Transverse colon (tissue), 4 donors: Measurements from ENCODE around the gene CASP9.
"Not testable (repeated sequence)": the region's sequence is repeated elsewhere in the genome, so short reads cannot be mapped to it uniquely, and the experiment has no call there.

ENCODE experiments used
- CTCF ChIP-seq, 5 experiments: fragments of 200-600 bp in 3 of 5; fragments of 450-650 bp in 2 of 5; sonication (generic) in 3 of 5; IDR thresholded peaks; 1 replicate in 2 of 5; 2 replicates in 3 of 5; pipeline ENCODE4 v1.5.1; 2016 to 2017; ENCODE audit warnings: antibody characterized with exemption in 5 of 5, inconsistent platforms in 3 of 5, mild to moderate bottlenecking in 2 of 5, moderate library complexity in 1 of 5
- POLR2A ChIP-seq: fragments of 450-650 bp; IDR thresholded peaks from one replicate; pipeline ENCODE4 v1.6.1; 2016; ENCODE audit warnings: antibody characterized with exemption, mild to moderate bottlenecking, moderate library complexity
- POLR2AphosphoS5 ChIP-seq, 3 donors: sonication (generic); formaldehyde crosslinking; IDR thresholded peaks; one replicate each; pipeline ENCODE4 v1.6.1; 2016; ENCODE audit warnings: antibody characterized with exemption in 3 of 3

GRCh38 chr1:15482983-15483543 is 41.0 kb downstream of the CASP9 start:
- TF ChIP-seq POLR2AphosphoS5 (IDR thresholded peaks at IDR 0.05); CTCF (IDR thresholded peaks at IDR 0.05); POLR2A: not testable (repeated sequence)
